HepG2 (cell line): ENCODE results near the gene TSC22D4. TPM values are rescaled to one million over a fixed set of nuclear protein-coding genes. Genes with fewer than 3 reads are reported as not detected.

Source experiments
- ATRX ChIP-seq: sonication (generic); formaldehyde crosslinking; IDR thresholded peaks from 2 replicates; pipeline ENCODE4 v1.4.0; 2020; ENCODE audit warnings: missing genetic modification reagents, borderline replicate concordance
- CHD4 ChIP-seq: fragments of 200-600 bp; sonication (generic); IDR thresholded peaks from 2 replicates; pipeline ENCODE4 v1.7.0; 2017; ENCODE audit warnings: mild to moderate bottlenecking, low read length, borderline replicate concordance
- ETV5 ChIP-seq: IDR thresholded peaks from 2 replicates; pipeline ENCODE4 v1.6.1; 2018; ENCODE audit warnings: missing biosample characterization, missing genetic modification reagents, inconsistent platforms, borderline replicate concordance
- HIVEP1 ChIP-seq: sonication (generic); formaldehyde crosslinking; IDR thresholded peaks from 2 replicates; pipeline ENCODE4 v1.4.0; 2020; ENCODE audit warnings: mild to moderate bottlenecking, missing genetic modification reagents
- KDM3A ChIP-seq: IDR thresholded peaks from 2 replicates; pipeline ENCODE4 v1.6.1; 2018; ENCODE audit warnings: low read depth, missing compliant biosample characterization
- MAFF ChIP-seq: IDR thresholded peaks from 2 replicates; pipeline ENCODE4 v1.6.1; 2011; ENCODE audit warnings: low read depth, low read length, improper control_type of control experiment
- MIER3 ChIP-seq: IDR thresholded peaks from 2 replicates; pipeline ENCODE4 v1.6.1; 2016; ENCODE audit warnings: missing compliant biosample characterization, borderline replicate concordance
- MXD4 ChIP-seq: IDR thresholded peaks from 2 replicates; pipeline ENCODE4 v1.6.1; 2016; ENCODE audit warnings: mild to moderate bottlenecking, missing biosample characterization, missing genetic modification reagents
- NFIC ChIP-seq: IDR thresholded peaks from 2 replicates; pipeline ENCODE4 v1.6.1; 2012; ENCODE audit warnings: mild to moderate bottlenecking, low read length, inconsistent platforms
- NR2F1 ChIP-seq, 2 experiments: fragments of 450-650 bp in 1 of 2; formaldehyde crosslinking in 1 of 2; IDR thresholded peaks; 2 replicates each; pipeline versions ENCODE4 v1.5.0 to v1.6.1; 2016 to 2020; ENCODE audit warnings: mild to moderate bottlenecking in 1 of 2, missing compliant biosample characterization in 1 of 2, missing genetic modification reagents in 1 of 2, moderate library complexity in 1 of 2
- PPARG ChIP-seq: conservative IDR thresholded peaks from 2 replicates; pipeline ENCODE4 v1.6.1; 2016; ENCODE audit warnings: missing biosample characterization, missing genetic modification reagents
- PRMT3 ChIP-seq: sonication (generic); formaldehyde crosslinking; IDR thresholded peaks from 2 replicates; pipeline ENCODE4 v1.8.1; 2022; ENCODE audit warnings: low read depth, mild to moderate bottlenecking, moderate library complexity, missing genetic modification reagents, borderline replicate concordance
- SP4 ChIP-seq: sonication (generic); formaldehyde crosslinking; IDR thresholded peaks from 2 replicates; pipeline ENCODE4 v1.8.1; 2023; ENCODE audit warnings: mild to moderate bottlenecking, missing genetic modification reagents
- TEAD2 ChIP-seq: sonication (generic); formaldehyde crosslinking; IDR thresholded peaks from 2 replicates; pipeline ENCODE4 v1.9.0; 2021; ENCODE audit warnings: missing genetic modification reagents
- TSC22D2 ChIP-seq: sonication (generic); formaldehyde crosslinking; IDR thresholded peaks from 2 replicates; pipeline ENCODE4 v1.5.1; 2020; ENCODE audit warnings: missing genetic modification reagents, mild to moderate bottlenecking, borderline replicate concordance
- ZKSCAN5 ChIP-seq: sonication (generic); formaldehyde crosslinking; IDR thresholded peaks from 2 replicates; pipeline ENCODE4 v1.5.1; 2020; ENCODE audit warnings: mild to moderate bottlenecking, missing genetic modification reagents
- ZNF235 ChIP-seq: sonication (generic); formaldehyde crosslinking; IDR thresholded peaks from 2 replicates; pipeline ENCODE4 v1.8.1; 2023; ENCODE audit warnings: mild to moderate bottlenecking, missing genetic modification reagents, borderline replicate concordance
- ZNF33A ChIP-seq: sonication (generic); formaldehyde crosslinking; IDR thresholded peaks from 2 replicates; pipeline ENCODE4 v1.5.1; 2020; ENCODE audit warnings: missing genetic modification reagents, mild to moderate bottlenecking, moderate library complexity, borderline replicate concordance
- ZNF441 ChIP-seq: sonication (generic); formaldehyde crosslinking; IDR thresholded peaks from 2 replicates; pipeline ENCODE4 v1.7.0; 2021; ENCODE audit warnings: missing genetic modification reagents, borderline replicate concordance
- ZNF660 ChIP-seq: sonication (generic); formaldehyde crosslinking; IDR thresholded peaks from 2 replicates; pipeline ENCODE4 v1.5.1; 2020; ENCODE audit warnings: mild to moderate bottlenecking, low read depth, missing genetic modification reagents, borderline replicate concordance
- ZNF7 ChIP-seq: IDR thresholded peaks from 2 replicates; pipeline ENCODE4 v1.6.1; 2016; ENCODE audit warnings: missing biosample characterization, missing genetic modification reagents
- polyA plus RNA-seq, 8 experiments: library from polyadenylated mRNA; depleted of rRNA in 3 of 8; stranded (reverse) in 7 of 8; unstranded in 1 of 8; fragments of >200 nt; fragmentation: Illumina TruSeq in 4 of 8; extraction: Trizol in 4 of 8; gene quantifications; 2 replicates each; pipeline versions ENCODE4 v1.2.1 to v1.2.3, GENCODE V29; 2011 to 2016; ENCODE audit warnings: low read depth in 4 of 8, missing spikeins in 1 of 8, mixed read lengths in 1 of 8; ENCODE audit not compliant: insufficient read depth in 1 of 8
- total RNA-seq, 5 experiments: library from RNA; depleted of rRNA; stranded (reverse); fragments of >200 nt; fragmentation: Illumina TruSeq; extraction: Trizol; gene quantifications; 2 replicates each; pipeline ENCODE4 v1.2.3, GENCODE V29; 2016; ENCODE audit warnings: low read depth in 1 of 5
- TF ChIP-seq, protein P1 (sequence below): IDR thresholded peaks from 2 replicates; pipeline ENCODE4 v1.6.1; 2016; ENCODE audit warnings: missing compliant biosample characterization, missing genetic modification reagents, borderline replicate concordance
- TF ChIP-seq, protein P2 (sequence below): sonication (generic); formaldehyde crosslinking; IDR thresholded peaks from 2 replicates; pipeline ENCODE4 v1.5.0; 2020; ENCODE audit warnings: mild to moderate bottlenecking, missing genetic modification reagents
- TF ChIP-seq, protein P3 (sequence below): sonication (generic); formaldehyde crosslinking; IDR thresholded peaks from 2 replicates; pipeline ENCODE4 v1.5.1; 2020; ENCODE audit warnings: mild to moderate bottlenecking, missing genetic modification reagents, moderate library complexity

Gene TSC22D4
- total and polyA plus RNA-seq, 2 of the 13 experiments (the other 11 are each of a cell fraction or from before 2014, with no cell fraction given), result 7.7 to 8.7 TPM

DNA sequence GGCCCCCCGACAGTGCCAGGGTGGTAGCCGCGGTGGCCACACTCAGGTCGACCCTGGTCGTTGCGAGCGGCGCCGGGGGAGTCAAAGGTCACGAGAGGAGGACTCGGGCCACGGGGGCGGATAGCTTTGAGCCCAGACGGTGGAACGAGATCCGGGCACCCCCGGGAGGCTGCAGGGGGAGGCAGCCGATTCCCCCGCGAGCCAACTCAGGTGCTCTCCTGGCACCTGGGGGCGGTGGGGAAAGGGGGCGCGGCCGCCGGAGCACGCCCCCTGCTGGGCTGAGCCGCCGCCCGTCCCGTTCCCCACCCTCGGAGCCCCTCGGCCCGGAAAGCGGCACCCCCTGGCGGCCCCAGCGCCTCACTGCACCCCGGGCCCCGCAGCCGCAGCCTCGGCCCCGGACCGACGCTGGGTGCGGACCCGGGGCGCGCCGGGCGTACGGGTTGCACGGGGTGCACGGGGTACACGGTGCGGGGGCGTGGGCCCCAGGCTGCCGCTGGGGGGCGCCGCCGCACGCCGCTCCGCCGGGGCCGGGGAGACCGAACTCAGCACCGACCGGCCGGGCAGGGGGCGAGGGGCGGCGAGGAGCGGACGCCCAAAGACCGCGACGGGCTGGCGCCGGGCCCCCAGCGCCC lies 4.2 kb upstream of the TSC22D4 start (continued):
- no peak for TF ChIP-seq TEAD2
- TF ChIP-seq, protein P1, sequence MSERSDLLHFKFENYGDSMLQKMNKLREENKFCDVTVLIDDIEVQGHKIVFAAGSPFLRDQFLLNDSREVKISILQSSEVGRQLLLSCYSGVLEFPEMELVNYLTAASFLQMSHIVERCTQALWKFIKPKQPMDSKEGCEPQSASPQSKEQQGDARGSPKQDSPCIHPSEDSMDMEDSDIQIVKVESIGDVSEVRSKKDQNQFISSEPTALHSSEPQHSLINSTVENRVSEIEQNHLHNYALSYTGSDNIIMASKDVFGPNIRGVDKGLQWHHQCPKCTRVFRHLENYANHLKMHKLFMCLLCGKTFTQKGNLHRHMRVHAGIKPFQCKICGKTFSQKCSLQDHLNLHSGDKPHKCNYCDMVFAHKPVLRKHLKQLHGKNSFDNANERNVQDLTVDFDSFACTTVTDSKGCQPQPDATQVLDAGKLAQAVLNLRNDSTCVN (CRISPR knock-in tag), result no peak
- TF ChIP-seq NR2F1 (CRISPR knock-in tag; IDR thresholded peaks at IDR 0.05), result peak; percentile 43 to 84; a peak in 3 of 4 replicates
- TF ChIP-seq, protein P2, sequence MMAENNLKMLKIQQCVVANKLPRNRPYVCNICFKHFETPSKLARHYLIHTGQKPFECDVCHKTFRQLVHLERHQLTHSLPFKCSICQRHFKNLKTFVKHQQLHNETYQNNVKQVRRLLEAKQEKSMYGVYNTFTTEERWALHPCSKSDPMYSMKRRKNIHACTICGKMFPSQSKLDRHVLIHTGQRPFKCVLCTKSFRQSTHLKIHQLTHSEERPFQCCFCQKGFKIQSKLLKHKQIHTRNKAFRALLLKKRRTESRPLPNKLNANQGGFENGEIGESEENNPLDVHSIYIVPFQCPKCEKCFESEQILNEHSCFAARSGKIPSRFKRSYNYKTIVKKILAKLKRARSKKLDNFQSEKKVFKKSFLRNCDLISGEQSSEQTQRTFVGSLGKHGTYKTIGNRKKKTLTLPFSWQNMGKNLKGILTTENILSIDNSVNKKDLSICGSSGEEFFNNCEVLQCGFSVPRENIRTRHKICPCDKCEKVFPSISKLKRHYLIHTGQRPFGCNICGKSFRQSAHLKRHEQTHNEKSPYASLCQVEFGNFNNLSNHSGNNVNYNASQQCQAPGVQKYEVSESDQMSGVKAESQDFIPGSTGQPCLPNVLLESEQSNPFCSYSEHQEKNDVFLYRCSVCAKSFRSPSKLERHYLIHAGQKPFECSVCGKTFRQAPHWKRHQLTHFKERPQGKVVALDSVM (CRISPR knock-in tag), result peak; percentile 72
- no peak for TF ChIP-seq ATRX (CRISPR knock-in tag)
- TF ChIP-seq MAFF, result no peak
- TF ChIP-seq HIVEP1 (CRISPR knock-in tag), result no peak
- TF ChIP-seq SP4, result peak; percentile 72
- TF ChIP-seq ZNF441 (CRISPR knock-in tag), result peak; percentile 32; the same call in 1 of the 2 replicates
- no peak for TF ChIP-seq CHD4
- TF ChIP-seq MIER3 (CRISPR knock-in tag), result no peak
- TF ChIP-seq KDM3A (CRISPR knock-in tag), result no peak
- 0 out of 2 replicates have a peak, but pooled peaks have one; percentile 15 for TF ChIP-seq PPARG (CRISPR knock-in tag)
- TF ChIP-seq ZKSCAN5, result no peak
- no peak for TF ChIP-seq ZNF7 (CRISPR knock-in tag)
- TF ChIP-seq, protein P3, sequence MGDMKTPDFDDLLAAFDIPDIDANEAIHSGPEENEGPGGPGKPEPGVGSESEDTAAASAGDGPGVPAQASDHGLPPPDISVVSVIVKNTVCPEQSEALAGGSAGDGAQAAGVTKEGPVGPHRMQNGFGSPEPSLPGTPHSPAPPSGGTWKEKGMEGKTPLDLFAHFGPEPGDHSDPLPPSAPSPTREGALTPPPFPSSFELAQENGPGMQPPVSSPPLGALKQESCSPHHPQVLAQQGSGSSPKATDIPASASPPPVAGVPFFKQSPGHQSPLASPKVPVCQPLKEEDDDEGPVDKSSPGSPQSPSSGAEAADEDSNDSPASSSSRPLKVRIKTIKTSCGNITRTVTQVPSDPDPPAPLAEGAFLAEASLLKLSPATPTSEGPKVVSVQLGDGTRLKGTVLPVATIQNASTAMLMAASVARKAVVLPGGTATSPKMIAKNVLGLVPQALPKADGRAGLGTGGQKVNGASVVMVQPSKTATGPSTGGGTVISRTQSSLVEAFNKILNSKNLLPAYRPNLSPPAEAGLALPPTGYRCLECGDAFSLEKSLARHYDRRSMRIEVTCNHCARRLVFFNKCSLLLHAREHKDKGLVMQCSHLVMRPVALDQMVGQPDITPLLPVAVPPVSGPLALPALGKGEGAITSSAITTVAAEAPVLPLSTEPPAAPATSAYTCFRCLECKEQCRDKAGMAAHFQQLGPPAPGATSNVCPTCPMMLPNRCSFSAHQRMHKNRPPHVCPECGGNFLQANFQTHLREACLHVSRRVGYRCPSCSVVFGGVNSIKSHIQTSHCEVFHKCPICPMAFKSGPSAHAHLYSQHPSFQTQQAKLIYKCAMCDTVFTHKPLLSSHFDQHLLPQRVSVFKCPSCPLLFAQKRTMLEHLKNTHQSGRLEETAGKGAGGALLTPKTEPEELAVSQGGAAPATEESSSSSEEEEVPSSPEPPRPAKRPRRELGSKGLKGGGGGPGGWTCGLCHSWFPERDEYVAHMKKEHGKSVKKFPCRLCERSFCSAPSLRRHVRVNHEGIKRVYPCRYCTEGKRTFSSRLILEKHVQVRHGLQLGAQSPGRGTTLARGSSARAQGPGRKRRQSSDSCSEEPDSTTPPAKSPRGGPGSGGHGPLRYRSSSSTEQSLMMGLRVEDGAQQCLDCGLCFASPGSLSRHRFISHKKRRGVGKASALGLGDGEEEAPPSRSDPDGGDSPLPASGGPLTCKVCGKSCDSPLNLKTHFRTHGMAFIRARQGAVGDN (CRISPR knock-in tag), result peak; percentile 69
- no peak for TF ChIP-seq PRMT3
- no peak for TF ChIP-seq NFIC
- TF ChIP-seq ZNF235 (CRISPR knock-in tag), result no peak
- 0 out of 2 replicates have a peak, but pooled peaks have one; percentile 26 for TF ChIP-seq MXD4 (CRISPR knock-in tag)
- peak; percentile 3; the same call in 1 of the 2 replicates for TF ChIP-seq ETV5
- no peak for TF ChIP-seq TSC22D2 (CRISPR knock-in tag)
- TF ChIP-seq ZNF660 (CRISPR knock-in tag), result no peak
- no peak for TF ChIP-seq ZNF33A
